HepG2 (cell line): ENCODE measurements around the gene WDR45B. TPM values are rescaled to one million over a fixed set of nuclear protein-coding genes. Genes with fewer than 3 reads are reported as not detected.

Experiments used
- ATAC-seq: fragments of 200-7000 bp; cut with Tn5 transposase; 3 replicates; pipeline ENCODE4 v1.9.1; 2020; ENCODE audit warnings: mild to moderate bottlenecking, moderate library complexity
- BruUV-seq: library from RNA; stranded (reverse); fragments of 400-500 nt; replicated peaks from 2 replicates; lab custom pipeline; 2021; lab: Mats Ljungman, UMichigan
- CTCF ChIA-PET: fragments of 300-600 bp; formaldehyde crosslinking; extraction: SDS; loops from one replicate; lab custom pipeline; 2021; ENCODE audit warnings: low total read pairs, inconsistent platforms, low intra/inter-chr PET ratio; lab: Yijun Ruan, JAX
- POLR2A ChIA-PET: fragments of 350-600 bp; sonication (Branson Sonifier 250); formaldehyde crosslinking; loops from one replicate; lab custom pipeline; 2020; ENCODE audit warnings: antibody characterized with exemption, inconsistent platforms; lab: Yijun Ruan, JAX
- DNase-seq: peaks from one replicate; pipeline ENCODE4 v3.0.0-alpha.2; 2015; ENCODE audit warnings: low spot score
- FAIRE-seq: peaks from 3 replicates; lab custom pipeline; 2011; peaks lifted over from hg19 to GRCh38; lab: Jason Lieb, UNC
- H2AFZ ChIP-seq: one replicate; pipeline ENCODE4 v1.6.1; 2011; ENCODE audit warnings: low read length, inconsistent platforms
- H3K27ac ChIP-seq: fragments of 300-600 bp; 3 replicates; pipeline ENCODE4 v1.8.0; 2011; ENCODE audit warnings: mixed run types, mild to moderate bottlenecking, mixed read lengths, low read length, inconsistent platforms; ENCODE audit not compliant: insufficient read depth; ENCODE audit errors: extremely low read length
- H3K27me3 ChIP-seq, 2 experiments: fragments of 200-600 bp in 1 of 2; 2 replicates in 1 of 2; 3 replicates in 1 of 2; pipeline versions ENCODE4 v1.6.0 to v1.8.0; 2011; ENCODE audit warnings: low read length in 2 of 2, mild to moderate bottlenecking in 2 of 2, moderate library complexity in 2 of 2, inconsistent platforms in 1 of 2; ENCODE audit not compliant: insufficient read depth in 2 of 2, control insufficient read depth in 1 of 2
- H3K36me3 ChIP-seq, 2 experiments: fragments of 200-600 bp in 1 of 2; replicated peaks in 1 of 2; 2 replicates in 1 of 2; 3 replicates in 1 of 2; pipeline versions ENCODE4 v1.5.1 to v1.8.0; 2011; ENCODE audit warnings: low read length in 2 of 2, inconsistent platforms in 1 of 2; ENCODE audit not compliant: insufficient read depth in 2 of 2, control insufficient read depth in 1 of 2
- H3K4me1 ChIP-seq: 2 replicates; pipeline ENCODE4 v1.5.1; 2012; ENCODE audit warnings: low read length, inconsistent platforms; ENCODE audit not compliant: insufficient read depth
- H3K4me2 ChIP-seq: 2 replicates; pipeline ENCODE4 v1.6.0; 2011; ENCODE audit warnings: low read depth, low read length, inconsistent platforms
- H3K4me3 ChIP-seq, 3 experiments: fragments of 200-600 bp in 1 of 3; sonication (generic), shearing (Covaris generic) in 1 of 3; replicated peaks in 1 of 3; 2 replicates each; pipeline ENCODE4 v1.5.1; 2011 to 2016; ENCODE audit warnings: low read length in 3 of 3, inconsistent platforms in 2 of 3, low read depth in 2 of 3, mild to moderate bottlenecking in 2 of 3, control low read depth in 1 of 3, mixed read lengths in 1 of 3; ENCODE audit not compliant: insufficient read depth in 1 of 3
- H3K79me2 ChIP-seq: one replicate; pipeline ENCODE4 v1.6.1; 2011; ENCODE audit warnings: low read length, inconsistent platforms; ENCODE audit not compliant: insufficient read depth
- H3K9ac ChIP-seq: 2 replicates; pipeline ENCODE4 v1.6.0; 2011; ENCODE audit warnings: mild to moderate bottlenecking, low read depth, low read length, inconsistent platforms; ENCODE audit not compliant: insufficient read depth
- H3K9me3 ChIP-seq: 2 replicates; pipeline ENCODE4 v1.5.1; 2012; ENCODE audit warnings: mild to moderate bottlenecking, low read length
- H4K20me1 ChIP-seq: 2 replicates; pipeline ENCODE4 v1.6.0; 2011; ENCODE audit warnings: inconsistent platforms, mild to moderate bottlenecking, low read length, moderate library complexity; ENCODE audit not compliant: insufficient read depth
- CHD4 ChIP-seq: fragments of 200-600 bp; sonication (generic); IDR thresholded peaks from 2 replicates; pipeline ENCODE4 v1.7.0; 2017; ENCODE audit warnings: mild to moderate bottlenecking, low read length, borderline replicate concordance
- ZNF263 ChIP-seq: sonication (generic); formaldehyde crosslinking; IDR thresholded peaks from 2 replicates; pipeline ENCODE4 v1.4.0; 2020; ENCODE audit warnings: missing genetic modification reagents
- ZNF7 ChIP-seq: IDR thresholded peaks from 2 replicates; pipeline ENCODE4 v1.6.1; 2016; ENCODE audit warnings: missing biosample characterization, missing genetic modification reagents
- ZNF839 ChIP-seq: sonication (generic); formaldehyde crosslinking; IDR thresholded peaks from 2 replicates; pipeline ENCODE4 v1.4.0; 2020; ENCODE audit warnings: missing genetic modification reagents, mild to moderate bottlenecking, borderline replicate concordance
- WGBS: methylation state at CpG from one replicate; pipeline ENCODE4 v1.1.6; 2017; ENCODE audit warnings: low lambda C conversion rate; 5-methylcytosine and 5-hydroxymethylcytosine counted together
- in situ Hi-C: cut with HindIII; loops from 2 replicates; pipeline ENCODE4 v1.10.0; 2017; ENCODE audit warnings: low pct_unique_long_range_greater_than_20kb; ENCODE audit not compliant: extremely low pct_ligation_motif_present
- intact Hi-C: fragments of 100-400 bp; cut with micrococcal nuclease; formaldehyde crosslinking; loops from one replicate; pipeline ENCODE4 v1.10.0; 2022; ENCODE audit not compliant: unreplicated experiment
- polyA plus RNA-seq, 8 experiments: library from polyadenylated mRNA; depleted of rRNA in 3 of 8; stranded (reverse) in 7 of 8; unstranded in 1 of 8; fragments of >200 nt; fragmentation: Illumina TruSeq in 4 of 8; extraction: Trizol in 4 of 8; gene quantifications; 2 replicates each; pipeline versions ENCODE4 v1.2.1 to v1.2.3, GENCODE V29; 2011 to 2016; ENCODE audit warnings: low read depth in 4 of 8, missing spikeins in 1 of 8, mixed read lengths in 1 of 8; ENCODE audit not compliant: insufficient read depth in 1 of 8
- total RNA-seq, 5 experiments: library from RNA; depleted of rRNA; stranded (reverse); fragments of >200 nt; fragmentation: Illumina TruSeq; extraction: Trizol; gene quantifications; 2 replicates each; pipeline ENCODE4 v1.2.3, GENCODE V29; 2016; ENCODE audit warnings: low read depth in 1 of 5
- TF ChIP-seq, protein P1 (sequence below): sonication (generic); formaldehyde crosslinking; IDR thresholded peaks from 2 replicates; pipeline ENCODE4 v1.5.1; 2020; ENCODE audit warnings: mild to moderate bottlenecking, missing genetic modification reagents, moderate library complexity

The WDR45B gene
- total and polyA plus RNA-seq, 2 of the 13 experiments (the other 11 are each of a cell fraction or from before 2014, with no cell fraction given) = 86.2 to 155 TPM

DNA sequence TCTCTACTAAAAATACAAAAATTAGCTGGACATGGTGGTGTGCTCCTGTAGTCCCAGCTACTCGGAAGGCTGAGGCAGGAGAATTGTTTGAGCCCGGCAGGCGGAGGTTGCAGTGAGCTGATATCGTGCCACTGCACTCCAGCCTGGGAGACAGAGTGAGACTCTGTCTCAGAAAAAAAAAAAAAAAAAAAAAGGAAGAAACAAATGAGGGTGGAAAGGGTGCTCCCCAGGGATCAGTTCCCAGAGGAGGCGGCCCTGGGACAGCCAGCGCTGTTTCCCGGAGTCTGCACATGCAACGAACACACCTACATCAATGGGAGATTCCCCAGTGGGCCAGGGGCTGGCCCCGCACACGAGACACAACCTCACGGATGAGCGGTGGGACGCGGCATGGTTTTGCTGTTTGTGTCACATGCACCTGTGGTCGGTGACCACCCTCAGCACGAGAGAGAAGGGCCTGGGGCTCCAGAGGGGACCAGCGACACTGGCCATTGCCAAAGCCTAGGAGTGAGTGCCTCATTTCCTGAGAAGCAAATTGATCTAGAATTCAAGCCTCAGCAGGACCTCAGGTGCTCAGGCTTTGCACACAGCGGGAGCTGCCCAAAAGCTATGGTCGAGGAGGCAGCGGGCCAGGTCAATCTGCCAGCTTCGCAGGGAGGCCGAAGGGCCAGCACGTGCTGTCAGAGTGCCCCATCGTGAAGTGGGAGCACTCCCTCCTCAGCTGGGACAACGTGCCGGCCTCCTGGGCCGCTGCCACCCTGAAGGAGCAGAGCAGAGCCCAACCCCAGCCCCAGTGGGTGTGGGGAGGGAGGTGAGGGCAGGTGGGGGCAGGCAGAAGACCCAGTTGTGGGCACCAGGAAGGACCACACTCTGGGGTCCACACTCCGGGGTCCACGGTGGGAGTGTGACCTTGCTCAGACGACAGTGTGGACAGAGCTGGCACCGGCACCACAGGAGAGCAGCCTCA lies 13.8 kb upstream of the WDR45B start:
- BruUV-seq = no TSS peak
- Histone ChIP-seq H4K20me1 (no peaks in the 10 kb centered on the region), H2AFZ (no peak overlapping the region), H3K9me3 (no peaks in the 10 kb centered on the region), H3K9ac (no peak overlapping the region), H3K27me3 (no peaks in the 10 kb centered on the region), H3K4me3 (no peak overlapping the region), H3K27ac (no peak overlapping the region), H3K79me2 (no peaks in the 10 kb centered on the region), H3K4me1 (no peaks in the 10 kb centered on the region), H3K36me3 (no peaks in the 10 kb centered on the region), H3K4me2 (no peak overlapping the region)
- WGBS = 83% methylated on average over 31 of the region's 31 CpGs
- CTCF ChIA-PET = no interaction called here
- ATAC-seq (no peak), FAIRE-seq (no peak), DNase-seq (no peak)
- intact Hi-C loops (no loop called here), in situ Hi-C loops (no loop called here)
- POLR2A ChIA-PET = no interaction called here
- TF ChIP-seq, protein P1, sequence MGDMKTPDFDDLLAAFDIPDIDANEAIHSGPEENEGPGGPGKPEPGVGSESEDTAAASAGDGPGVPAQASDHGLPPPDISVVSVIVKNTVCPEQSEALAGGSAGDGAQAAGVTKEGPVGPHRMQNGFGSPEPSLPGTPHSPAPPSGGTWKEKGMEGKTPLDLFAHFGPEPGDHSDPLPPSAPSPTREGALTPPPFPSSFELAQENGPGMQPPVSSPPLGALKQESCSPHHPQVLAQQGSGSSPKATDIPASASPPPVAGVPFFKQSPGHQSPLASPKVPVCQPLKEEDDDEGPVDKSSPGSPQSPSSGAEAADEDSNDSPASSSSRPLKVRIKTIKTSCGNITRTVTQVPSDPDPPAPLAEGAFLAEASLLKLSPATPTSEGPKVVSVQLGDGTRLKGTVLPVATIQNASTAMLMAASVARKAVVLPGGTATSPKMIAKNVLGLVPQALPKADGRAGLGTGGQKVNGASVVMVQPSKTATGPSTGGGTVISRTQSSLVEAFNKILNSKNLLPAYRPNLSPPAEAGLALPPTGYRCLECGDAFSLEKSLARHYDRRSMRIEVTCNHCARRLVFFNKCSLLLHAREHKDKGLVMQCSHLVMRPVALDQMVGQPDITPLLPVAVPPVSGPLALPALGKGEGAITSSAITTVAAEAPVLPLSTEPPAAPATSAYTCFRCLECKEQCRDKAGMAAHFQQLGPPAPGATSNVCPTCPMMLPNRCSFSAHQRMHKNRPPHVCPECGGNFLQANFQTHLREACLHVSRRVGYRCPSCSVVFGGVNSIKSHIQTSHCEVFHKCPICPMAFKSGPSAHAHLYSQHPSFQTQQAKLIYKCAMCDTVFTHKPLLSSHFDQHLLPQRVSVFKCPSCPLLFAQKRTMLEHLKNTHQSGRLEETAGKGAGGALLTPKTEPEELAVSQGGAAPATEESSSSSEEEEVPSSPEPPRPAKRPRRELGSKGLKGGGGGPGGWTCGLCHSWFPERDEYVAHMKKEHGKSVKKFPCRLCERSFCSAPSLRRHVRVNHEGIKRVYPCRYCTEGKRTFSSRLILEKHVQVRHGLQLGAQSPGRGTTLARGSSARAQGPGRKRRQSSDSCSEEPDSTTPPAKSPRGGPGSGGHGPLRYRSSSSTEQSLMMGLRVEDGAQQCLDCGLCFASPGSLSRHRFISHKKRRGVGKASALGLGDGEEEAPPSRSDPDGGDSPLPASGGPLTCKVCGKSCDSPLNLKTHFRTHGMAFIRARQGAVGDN = peak; percentile 9; the same call in 1 of the 2 replicates
- TF ChIP-seq CHD4 = no peak
- TF ChIP-seq ZNF263 = peak; percentile 78
- no peak for TF ChIP-seq ZNF7 (CRISPR knock-in tag)
- TF ChIP-seq ZNF839 (CRISPR knock-in tag) = no peak
